ENCODE data around the gene CTDSPL. TPM values are rescaled to one million over a fixed set of nuclear protein-coding genes. Genes with fewer than 3 reads are reported as not detected.
A peak's percentile ranks its signal among the peaks of the same experiment; 100 is the strongest.

CTDSPL gene
- polyA plus RNA-seq, 1 donor = 23.3 TPM

DNA sequence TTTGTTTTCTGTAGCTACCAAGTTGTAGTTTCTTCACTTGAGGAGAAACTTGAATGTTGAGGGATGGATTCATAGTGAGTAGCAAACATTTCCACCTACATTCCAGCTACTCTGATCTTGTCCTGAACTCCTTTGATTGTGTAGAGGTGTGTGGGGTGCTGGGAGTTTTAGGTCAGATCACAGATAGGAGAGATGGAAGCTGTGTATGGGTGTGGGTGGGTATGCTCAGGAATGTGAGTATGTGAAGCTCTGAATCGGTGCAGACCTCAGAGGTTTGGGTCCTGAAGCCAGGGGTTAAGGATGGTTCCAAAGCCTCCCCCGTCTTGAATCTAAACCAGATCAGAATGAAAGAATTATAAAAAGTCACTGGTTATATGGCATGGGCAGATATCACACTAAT is 76.3 kb downstream of the CTDSPL start:
- H3K4me3 ChIP-seq (ENCODE audit: low read length) = no peak overlapping the region
- H3K27me3 ChIP-seq (ENCODE audit: control insufficient read depth, insufficient read depth, low read length) = no peaks in the 10 kb centered on the region
- H3K4me1 ChIP-seq (ENCODE audit: control insufficient read depth, insufficient read depth, low read length) = peaks cover 35% of the 10 kb centered on the region
- no peaks in the 10 kb centered on the region for H3K36me3 ChIP-seq (ENCODE audit: control insufficient read depth, insufficient read depth, low read length)
- no peak for DNase-seq
- WGBS (ENCODE audit: insufficient coverage, low lambda C conversion rate) = no CpG with 5 or more reads among the region's 2 CpGs
- H3K27ac ChIP-seq (ENCODE audit: low read length) = no peak overlapping the region
- no peaks in the 10 kb centered on the region for H3K9me3 ChIP-seq (ENCODE audit: control insufficient read depth, low read depth, low read length)

DNA sequence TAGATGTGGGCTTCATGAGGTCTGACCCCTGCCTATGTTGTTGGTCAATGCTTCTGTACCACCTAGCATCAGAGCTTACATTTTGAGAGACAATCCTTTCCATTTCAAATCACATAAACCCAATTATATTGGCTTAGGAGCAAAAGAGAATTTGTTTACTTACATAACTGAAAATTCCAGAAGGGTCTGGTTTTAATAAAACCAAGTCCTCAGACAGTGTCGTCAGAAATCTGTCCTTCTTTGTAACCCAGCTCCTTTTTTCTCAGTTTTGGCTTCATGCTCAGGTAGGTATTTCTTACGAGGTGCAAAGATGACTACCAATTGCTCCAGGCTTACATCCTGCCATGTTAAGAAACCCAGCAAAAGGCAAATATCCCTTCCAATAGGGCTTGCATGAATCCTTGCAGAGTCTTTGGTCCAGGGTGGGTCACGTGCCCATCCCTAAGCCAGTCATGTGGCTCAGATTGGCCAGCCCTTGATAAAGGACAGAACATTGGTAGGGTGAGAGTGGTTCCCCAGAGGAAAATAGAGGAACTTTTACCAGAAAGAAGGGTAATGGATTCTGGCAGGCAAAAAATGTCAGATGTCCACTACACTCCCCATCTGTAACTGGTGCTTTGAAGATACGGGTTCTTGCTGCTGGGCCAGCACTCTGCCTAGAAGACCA is 78.7 kb downstream of the CTDSPL start:
- Histone ChIP-seq H3K9me3 (ENCODE audit: control insufficient read depth, low read depth, low read length) (no peaks in the 10 kb centered on the region), H3K27ac (ENCODE audit: low read length) (no peak overlapping the region), H3K36me3 (ENCODE audit: control insufficient read depth, insufficient read depth, low read length) (no peaks in the 10 kb centered on the region), H3K4me3 (ENCODE audit: low read length) (no peak overlapping the region), H3K27me3 (ENCODE audit: control insufficient read depth, insufficient read depth, low read length) (no peaks in the 10 kb centered on the region), H3K4me1 (ENCODE audit: control insufficient read depth, insufficient read depth, low read length) (peaks cover 39% of the 10 kb centered on the region)
- no peak for DNase-seq
- no CpG with 5 or more reads among the region's 4 CpGs for WGBS (ENCODE audit: insufficient coverage, low lambda C conversion rate)

DNA sequence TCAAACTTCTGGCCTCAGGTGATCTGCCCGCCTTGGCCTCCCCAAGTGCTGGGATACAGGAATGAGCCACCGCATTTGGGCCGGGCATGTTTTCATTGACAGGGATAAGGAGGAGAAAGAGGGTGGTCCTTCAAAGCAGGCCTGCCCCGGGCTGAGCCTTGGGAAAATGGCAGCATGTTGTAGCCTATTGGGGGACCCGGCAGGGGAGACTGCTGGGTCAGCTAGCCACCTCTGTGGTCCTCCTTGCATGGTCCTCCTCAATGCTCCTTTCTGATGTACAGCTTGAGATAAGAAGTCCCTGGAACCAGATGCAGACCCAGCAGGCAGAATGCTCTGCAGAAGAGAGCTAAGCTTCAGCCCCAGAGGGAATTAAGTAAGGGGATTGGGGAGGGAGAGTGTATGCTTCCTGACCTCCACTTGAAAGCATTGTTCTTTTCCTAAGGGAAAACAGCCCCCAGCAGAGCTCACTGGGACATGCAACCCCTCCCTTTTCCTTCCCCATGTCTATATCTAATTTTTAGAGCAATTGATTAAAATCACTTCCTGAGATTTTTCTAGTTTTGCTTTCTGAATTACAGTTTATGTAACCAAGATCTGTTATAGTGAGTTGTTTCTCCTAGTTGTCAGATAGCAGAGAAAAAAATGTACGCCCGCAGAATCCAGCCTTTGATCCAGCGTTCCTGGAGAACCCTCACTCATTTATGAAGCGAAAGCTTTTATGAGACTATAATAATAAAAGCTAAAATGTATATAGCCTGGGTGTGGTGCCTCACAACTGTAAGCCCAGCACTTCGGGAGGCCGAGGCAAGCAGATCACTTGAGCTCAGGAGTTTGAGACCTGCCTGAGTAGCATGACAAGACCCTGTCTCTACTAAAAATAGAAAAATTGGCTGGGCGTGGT is 80.2 kb downstream of the CTDSPL start:
- Histone ChIP-seq H3K27me3 (ENCODE audit: control insufficient read depth, insufficient read depth, low read length) (no peaks in the 10 kb centered on the region), H3K36me3 (ENCODE audit: control insufficient read depth, insufficient read depth, low read length) (no peaks in the 10 kb centered on the region), H3K9me3 (ENCODE audit: control insufficient read depth, low read depth, low read length) (no peaks in the 10 kb centered on the region), H3K27ac (ENCODE audit: low read length) (peak overlapping the region; percentile 40), H3K4me3 (ENCODE audit: low read length) (no peak overlapping the region), H3K4me1 (ENCODE audit: control insufficient read depth, insufficient read depth, low read length) (peaks cover 43% of the 10 kb centered on the region)
- no CpG with 5 or more reads among the region's 12 CpGs for WGBS (ENCODE audit: insufficient coverage, low lambda C conversion rate)
- peak in 1 of 2 donors; percentile 75 for DNase-seq

DNA sequence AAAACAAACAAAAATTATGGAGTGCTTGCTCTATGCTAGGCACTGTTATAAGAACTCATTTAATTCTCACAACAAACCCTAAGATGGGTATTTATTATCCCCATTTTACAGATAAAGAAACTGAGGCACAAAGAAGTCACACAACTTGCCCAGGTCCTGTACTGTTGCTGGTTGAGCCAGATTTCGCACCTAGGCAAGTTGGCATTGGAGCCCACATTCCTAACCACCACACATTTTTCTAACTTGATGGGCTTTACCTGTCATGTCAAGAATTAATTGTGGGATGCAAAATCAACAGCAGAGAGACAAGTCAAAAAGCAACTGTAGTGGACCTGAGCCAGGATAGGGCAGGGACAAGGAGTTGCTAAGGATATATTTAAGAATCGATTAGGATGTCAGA is 81.0 kb downstream of the CTDSPL start:
- no CpG with 5 or more reads among the region's 2 CpGs for WGBS (ENCODE audit: insufficient coverage, low lambda C conversion rate)
- H3K4me3 ChIP-seq (ENCODE audit: low read length) = no peak overlapping the region
- no peaks in the 10 kb centered on the region for H3K36me3 ChIP-seq (ENCODE audit: control insufficient read depth, insufficient read depth, low read length)
- no peak for DNase-seq
- H3K4me1 ChIP-seq (ENCODE audit: control insufficient read depth, insufficient read depth, low read length) = peaks cover 43% of the 10 kb centered on the region
- H3K27ac ChIP-seq (ENCODE audit: low read length) = peak overlapping the region; percentile 40
- H3K9me3 ChIP-seq (ENCODE audit: control insufficient read depth, low read depth, low read length) = no peaks in the 10 kb centered on the region
- H3K27me3 ChIP-seq (ENCODE audit: control insufficient read depth, insufficient read depth, low read length) = no peaks in the 10 kb centered on the region

DNA sequence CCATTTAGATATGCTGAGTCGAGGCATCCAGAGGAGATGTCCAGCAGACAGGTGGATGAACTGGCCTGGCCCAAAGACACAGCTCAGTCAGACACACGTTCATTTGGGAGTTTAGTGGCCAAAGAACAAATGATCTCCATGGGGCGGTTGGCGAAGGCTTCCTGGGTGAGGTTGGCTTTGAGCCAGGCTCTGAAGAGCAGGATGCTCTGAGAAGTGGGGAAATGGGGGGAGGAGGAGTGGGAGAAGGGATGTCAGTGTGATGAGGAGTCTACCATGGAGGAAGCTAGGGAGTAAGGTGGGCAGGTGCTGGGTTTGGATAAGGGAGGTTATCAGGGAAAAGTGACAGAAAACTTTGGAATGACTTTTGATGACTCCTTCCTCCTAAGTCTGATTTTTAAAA is 81.4 kb downstream of the CTDSPL start:
- Histone ChIP-seq H3K4me1 (ENCODE audit: control insufficient read depth, insufficient read depth, low read length) (peaks cover 43% of the 10 kb centered on the region), H3K27me3 (ENCODE audit: control insufficient read depth, insufficient read depth, low read length) (no peaks in the 10 kb centered on the region), H3K4me3 (ENCODE audit: low read length) (no peak overlapping the region), H3K36me3 (ENCODE audit: control insufficient read depth, insufficient read depth, low read length) (no peaks in the 10 kb centered on the region), H3K9me3 (ENCODE audit: control insufficient read depth, low read depth, low read length) (no peaks in the 10 kb centered on the region), H3K27ac (ENCODE audit: low read length) (no peak overlapping the region)
- DNase-seq = no peak
- 100% methylated on average over 2 of the region's 4 CpGs for WGBS (ENCODE audit: insufficient coverage, low lambda C conversion rate)

DNA sequence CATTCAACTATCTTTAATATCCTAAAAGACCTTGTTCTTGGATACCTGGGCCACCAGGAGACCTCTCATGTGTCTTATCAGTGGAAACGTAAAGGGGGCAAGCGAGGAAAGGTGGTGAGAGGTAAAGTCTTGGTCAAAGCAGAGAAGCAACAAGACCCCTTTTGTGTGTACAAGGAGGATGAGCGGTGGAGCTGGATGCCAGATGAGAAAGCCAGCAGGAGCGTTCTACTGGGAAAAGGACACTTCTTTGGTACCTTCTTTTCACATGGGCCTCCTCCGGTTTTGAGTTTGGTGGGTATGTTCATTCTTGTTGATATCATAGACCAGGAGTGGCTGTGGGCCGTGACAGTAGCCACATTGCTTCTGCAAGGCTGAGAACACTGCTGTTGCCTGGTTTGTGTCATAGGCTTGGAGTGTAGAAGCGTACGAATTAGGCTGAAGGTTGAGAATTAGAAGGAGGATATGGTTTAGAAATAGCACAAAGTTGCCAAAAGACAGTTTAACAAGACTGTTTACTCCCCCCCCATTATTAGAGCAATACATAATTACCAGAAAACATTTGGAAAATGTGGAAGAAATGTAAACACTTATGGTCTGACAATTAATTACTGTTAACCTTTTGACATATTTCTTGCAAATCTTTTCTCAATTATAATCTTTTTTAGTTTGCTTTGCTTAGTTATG is 82.1 kb downstream of the CTDSPL start:
- peak overlapping the region; percentile 58 for H3K27ac ChIP-seq (ENCODE audit: low read length)
- no peaks in the 10 kb centered on the region for H3K27me3 ChIP-seq (ENCODE audit: control insufficient read depth, insufficient read depth, low read length)
- WGBS (ENCODE audit: insufficient coverage, low lambda C conversion rate) = 100% methylated on average over 1 of the region's 8 CpGs
- H3K4me1 ChIP-seq (ENCODE audit: control insufficient read depth, insufficient read depth, low read length) = peaks cover 43% of the 10 kb centered on the region
- no peaks in the 10 kb centered on the region for H3K36me3 ChIP-seq (ENCODE audit: control insufficient read depth, insufficient read depth, low read length)
- no peaks in the 10 kb centered on the region for H3K9me3 ChIP-seq (ENCODE audit: control insufficient read depth, low read depth, low read length)
- H3K4me3 ChIP-seq (ENCODE audit: low read length) = no peak overlapping the region
- no peak for DNase-seq

DNA sequence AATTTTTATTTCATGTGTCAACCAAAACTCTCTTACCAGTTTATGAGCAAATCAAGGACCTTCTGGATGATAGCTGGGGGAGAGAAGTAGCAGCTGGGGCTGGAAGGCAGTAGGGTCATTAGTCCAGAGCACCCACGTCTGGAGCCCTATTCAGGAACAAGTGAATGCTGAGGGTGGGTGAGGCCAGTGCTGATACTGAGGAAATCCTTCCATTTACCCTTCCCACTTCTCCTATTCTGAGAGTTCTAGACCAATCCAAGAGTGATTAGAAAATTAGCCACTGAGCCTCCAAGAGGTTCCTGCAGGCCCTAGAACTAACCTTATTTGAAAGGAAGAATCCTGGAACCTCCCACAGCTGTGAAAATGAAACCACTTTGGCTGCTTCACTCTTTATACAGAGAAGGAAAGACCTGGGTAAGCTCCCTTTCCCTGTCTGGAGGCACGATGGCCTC is 82.7 kb downstream of the CTDSPL start:
- no peaks in the 10 kb centered on the region for H3K9me3 ChIP-seq (ENCODE audit: control insufficient read depth, low read depth, low read length)
- no peaks in the 10 kb centered on the region for H3K36me3 ChIP-seq (ENCODE audit: control insufficient read depth, insufficient read depth, low read length)
- no CpG with 5 or more reads among the region's 2 CpGs for WGBS (ENCODE audit: insufficient coverage, low lambda C conversion rate)
- H3K4me1 ChIP-seq (ENCODE audit: control insufficient read depth, insufficient read depth, low read length) = peaks cover 43% of the 10 kb centered on the region
- no peak overlapping the region for H3K4me3 ChIP-seq (ENCODE audit: low read length)
- H3K27ac ChIP-seq (ENCODE audit: low read length) = peak overlapping the region; percentile 58
- peak in 1 of 2 donors; percentile 65 for DNase-seq
- H3K27me3 ChIP-seq (ENCODE audit: control insufficient read depth, insufficient read depth, low read length) = no peaks in the 10 kb centered on the region

DNA sequence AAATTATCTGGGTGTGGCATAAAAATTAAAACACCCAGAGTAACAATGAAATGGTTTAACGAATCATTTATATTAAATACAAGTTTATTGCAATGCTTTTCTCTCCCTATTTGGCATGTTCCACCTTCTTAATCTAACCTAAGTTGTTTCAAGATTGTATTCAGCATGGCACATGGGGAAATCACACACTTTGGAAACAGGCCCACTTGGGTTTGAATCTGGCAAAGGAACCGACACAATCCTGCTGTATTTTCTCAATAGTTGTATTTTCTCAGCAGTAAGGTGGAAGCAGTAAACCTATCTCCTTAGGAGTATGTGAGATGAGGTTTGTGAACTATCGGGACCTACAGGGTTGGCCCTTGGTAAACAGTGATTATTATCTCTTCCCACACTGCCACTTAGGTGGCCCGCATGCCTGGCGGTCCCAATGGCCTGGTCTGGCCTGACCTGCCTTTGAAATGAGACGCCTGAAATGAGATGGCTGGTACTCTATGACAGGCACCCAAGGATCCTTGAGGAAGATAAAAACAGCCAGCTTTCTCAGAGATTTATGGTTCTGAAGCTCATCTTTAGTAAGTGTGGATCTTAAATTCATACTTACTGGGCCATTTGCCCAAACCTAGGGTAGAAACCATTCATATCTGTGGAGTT is 83.6 kb downstream of the CTDSPL start:
- no peaks in the 10 kb centered on the region for H3K27me3 ChIP-seq (ENCODE audit: control insufficient read depth, insufficient read depth, low read length)
- H3K27ac ChIP-seq (ENCODE audit: low read length) = peak overlapping the region; percentile 38
- H3K4me3 ChIP-seq (ENCODE audit: low read length) = no peak overlapping the region
- H3K36me3 ChIP-seq (ENCODE audit: control insufficient read depth, insufficient read depth, low read length) = peaks cover 5% of the 10 kb centered on the region
- H3K4me1 ChIP-seq (ENCODE audit: control insufficient read depth, insufficient read depth, low read length) = peaks cover 43% of the 10 kb centered on the region
- no peaks in the 10 kb centered on the region for H3K9me3 ChIP-seq (ENCODE audit: control insufficient read depth, low read depth, low read length)
- 40% methylated on average over 1 of the region's 6 CpGs for WGBS (ENCODE audit: insufficient coverage, low lambda C conversion rate)
- no peak for DNase-seq

DNA sequence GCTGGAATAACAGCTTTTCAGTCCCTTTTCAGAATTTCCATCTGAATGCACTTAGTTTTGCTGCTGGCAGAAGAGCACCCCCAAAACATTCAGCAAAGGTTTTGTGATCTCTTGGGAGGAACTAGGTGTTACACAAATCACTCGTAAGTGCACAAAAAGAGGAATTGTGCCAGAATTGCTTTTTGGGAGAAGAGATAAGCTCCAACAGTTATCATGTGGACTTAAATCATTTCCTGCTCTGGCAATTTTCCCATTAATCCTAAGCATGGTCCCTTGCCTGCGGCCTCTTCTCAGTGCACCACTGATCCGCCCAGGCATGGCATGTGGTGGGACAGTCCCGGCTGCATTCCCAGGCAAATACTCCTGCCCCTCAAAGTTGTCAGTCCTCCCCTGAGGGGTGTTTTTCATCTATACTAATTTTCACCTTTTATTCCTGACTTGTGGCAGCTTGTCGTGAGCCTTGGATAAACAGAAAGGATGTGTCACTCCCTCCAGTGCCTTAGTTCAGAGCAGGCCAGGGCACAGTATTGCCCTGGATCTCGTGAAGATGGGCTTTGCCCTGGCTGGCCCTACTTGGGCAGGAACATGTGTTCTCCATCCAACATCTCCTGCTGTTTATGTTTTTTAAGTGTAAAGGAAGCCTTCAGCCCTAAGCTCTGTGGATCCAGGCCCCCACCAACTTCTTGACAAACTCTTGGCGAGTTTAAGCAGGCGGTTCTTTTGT is 84.3 kb downstream of the CTDSPL start:
- WGBS (ENCODE audit: insufficient coverage, low lambda C conversion rate) = 90% methylated on average over 2 of the region's 8 CpGs
- Histone ChIP-seq H3K27me3 (ENCODE audit: control insufficient read depth, insufficient read depth, low read length) (no peaks in the 10 kb centered on the region), H3K36me3 (ENCODE audit: control insufficient read depth, insufficient read depth, low read length) (peaks cover 5% of the 10 kb centered on the region), H3K9me3 (ENCODE audit: control insufficient read depth, low read depth, low read length) (no peaks in the 10 kb centered on the region), H3K4me1 (ENCODE audit: control insufficient read depth, insufficient read depth, low read length) (peaks cover 43% of the 10 kb centered on the region), H3K4me3 (ENCODE audit: low read length) (no peak overlapping the region), H3K27ac (ENCODE audit: low read length) (peak overlapping the region; percentile 38)
- DNase-seq = peak in 1 of 2 donors; percentile 59

Data from large intestine (tissue), 3 donors.